Measurements from ENCODE around the gene PDE4D.

PDE4D gene

GRCh38 chr5:59134471-59135163 lies 758.9 kb downstream of the PDE4D start:
- Histone ChIP-seq H3K79me1 (replicated peaks; ENCODE audit: low read length, poor library complexity, severe bottlenecking) (no peaks in the 10 kb centered on the region), H3K18ac (ENCODE audit: low read depth in 1 of 2, low read length in 2 of 2) (no peak overlapping the region), H4K91ac (ENCODE audit: low read length) (no peak overlapping the region), H3K4me3 (ENCODE audit: insufficient read depth in 1 of 2, low read depth in 1 of 2, low read length in 2 of 2) (no peak overlapping the region), H2AK5ac (ENCODE audit: low read length, severe bottlenecking) (no peak overlapping the region), H2BK120ac (ENCODE audit: low read depth, low read length) (no peak overlapping the region), H2AFZ (ENCODE audit: low read depth, low read length) (no peak overlapping the region), H2BK12ac (ENCODE audit: low read length in 2 of 2) (no peak overlapping the region), H3K4me2 (ENCODE audit: low read length, poor library complexity, severe bottlenecking) (no peak overlapping the region), H2BK15ac (ENCODE audit: low read depth, poor library complexity, severe bottlenecking) (no peak overlapping the region), H3K9ac (ENCODE audit: low read length) (peak overlapping the region; percentile 20), H3K4me1 (ENCODE audit: control insufficient read depth, insufficient read depth, low read depth, low read length) (peaks cover 2% of the 10 kb centered on the region), H3K4ac (ENCODE audit: low read depth in 1 of 2, low read length in 2 of 2) (no peak overlapping the region), H3K23ac (ENCODE audit: low read length in 2 of 2) (no peak overlapping the region), H3K9me3 (ENCODE audit: control insufficient read depth, low read length) (no peaks in the 10 kb centered on the region), H3K27me3 (ENCODE audit: control insufficient read depth in 1 of 2, insufficient read depth in 1 of 2, low read length in 2 of 2) (peaks cover 0 to 3% of the 10 kb centered on the region in 2 experiments), H3K36me3 (ENCODE audit: control insufficient read depth in 1 of 2, insufficient read depth in 2 of 2, low read depth in 1 of 2, low read length in 2 of 2) (no peaks in the 10 kb centered on the region), H3K14ac (ENCODE audit: low read length in 2 of 2) (peak overlapping the region in 1 of 2 experiments; percentile 32), H3K27ac (ENCODE audit: low read length, poor library complexity, severe bottlenecking) (no peak overlapping the region), H4K8ac (ENCODE audit: low read length) (no peak overlapping the region), H2BK5ac (ENCODE audit: low read depth, low read length, poor library complexity, severe bottlenecking) (no peak overlapping the region)
- DNase-seq = no peak
- WGBS = 96% methylated on average over 4 of the region's 5 CpGs

GRCh38 chr5:59133764-59134261 lies 759.7 kb downstream of the PDE4D start:
- no peak overlapping the region for H2AK5ac ChIP-seq (ENCODE audit: low read length, severe bottlenecking)
- no peak overlapping the region for H2BK15ac ChIP-seq (ENCODE audit: low read depth, poor library complexity, severe bottlenecking)
- no peak overlapping the region for H3K23ac ChIP-seq (ENCODE audit: low read length in 2 of 2)
- WGBS = 44% methylated on average over 1 of the region's 2 CpGs
- no peak overlapping the region for H2BK120ac ChIP-seq (ENCODE audit: low read depth, low read length)
- H3K27me3 ChIP-seq (ENCODE audit: control insufficient read depth in 1 of 2, insufficient read depth in 1 of 2, low read length in 2 of 2) = peaks cover 0 to 3% of the 10 kb centered on the region in 2 experiments
- H3K36me3 ChIP-seq (ENCODE audit: control insufficient read depth in 1 of 2, insufficient read depth in 2 of 2, low read depth in 1 of 2, low read length in 2 of 2) = no peaks in the 10 kb centered on the region
- peak; percentile 90 for DNase-seq
- peaks cover 2% of the 10 kb centered on the region for H3K4me1 ChIP-seq (ENCODE audit: control insufficient read depth, insufficient read depth, low read depth, low read length)
- peak overlapping the region in 1 of 2 experiments; percentile 34 for H3K18ac ChIP-seq (ENCODE audit: low read depth in 1 of 2, low read length in 2 of 2)
- H3K14ac ChIP-seq (ENCODE audit: low read length in 2 of 2) = no peak overlapping the region
- H3K4ac ChIP-seq (ENCODE audit: low read depth in 1 of 2, low read length in 2 of 2) = no peak overlapping the region
- H4K91ac ChIP-seq (ENCODE audit: low read length) = no peak overlapping the region
- H3K27ac ChIP-seq (ENCODE audit: low read length, poor library complexity, severe bottlenecking) = no peak overlapping the region
- no peak overlapping the region for H2AFZ ChIP-seq (ENCODE audit: low read depth, low read length)
- H3K9ac ChIP-seq (ENCODE audit: low read length) = peak overlapping the region; percentile 20
- peak overlapping the region in 1 of 2 experiments; percentile 10 for H2BK12ac ChIP-seq (ENCODE audit: low read length in 2 of 2)
- no peak overlapping the region for H4K8ac ChIP-seq (ENCODE audit: low read length)
- no peak overlapping the region for H3K4me3 ChIP-seq (ENCODE audit: insufficient read depth in 1 of 2, low read depth in 1 of 2, low read length in 2 of 2)
- H3K4me2 ChIP-seq (ENCODE audit: low read length, poor library complexity, severe bottlenecking) = no peak overlapping the region
- H3K79me1 ChIP-seq (replicated peaks; ENCODE audit: low read length, poor library complexity, severe bottlenecking) = no peaks in the 10 kb centered on the region
- no peaks in the 10 kb centered on the region for H3K9me3 ChIP-seq (ENCODE audit: control insufficient read depth, low read length)
- H2BK5ac ChIP-seq (ENCODE audit: low read depth, low read length, poor library complexity, severe bottlenecking) = no peak overlapping the region

GRCh38 chr5:59132131-59132530 lies 761.4 kb downstream of the PDE4D start:
- no peak overlapping the region for H2AK5ac ChIP-seq (ENCODE audit: low read length, severe bottlenecking)
- no peak overlapping the region for H2BK5ac ChIP-seq (ENCODE audit: low read depth, low read length, poor library complexity, severe bottlenecking)
- no peak overlapping the region for H2BK12ac ChIP-seq (ENCODE audit: low read length in 2 of 2)
- H3K36me3 ChIP-seq (ENCODE audit: control insufficient read depth in 1 of 2, insufficient read depth in 2 of 2, low read depth in 1 of 2, low read length in 2 of 2) = no peaks in the 10 kb centered on the region
- H3K4ac ChIP-seq (ENCODE audit: low read depth in 1 of 2, low read length in 2 of 2) = no peak overlapping the region
- H4K8ac ChIP-seq (ENCODE audit: low read length) = no peak overlapping the region
- H3K4me3 ChIP-seq (ENCODE audit: insufficient read depth in 1 of 2, low read depth in 1 of 2, low read length in 2 of 2) = no peak overlapping the region
- H3K23ac ChIP-seq (ENCODE audit: low read length in 2 of 2) = no peak overlapping the region
- no peak overlapping the region for H3K18ac ChIP-seq (ENCODE audit: low read depth in 1 of 2, low read length in 2 of 2)
- H3K4me1 ChIP-seq (ENCODE audit: control insufficient read depth, insufficient read depth, low read depth, low read length) = peaks cover 2% of the 10 kb centered on the region
- no peak overlapping the region for H3K9ac ChIP-seq (ENCODE audit: low read length)
- no peak overlapping the region for H3K27ac ChIP-seq (ENCODE audit: low read length, poor library complexity, severe bottlenecking)
- H4K91ac ChIP-seq (ENCODE audit: low read length) = no peak overlapping the region
- no peak overlapping the region for H2BK15ac ChIP-seq (ENCODE audit: low read depth, poor library complexity, severe bottlenecking)
- H3K9me3 ChIP-seq (ENCODE audit: control insufficient read depth, low read length) = no peaks in the 10 kb centered on the region
- peaks cover 0 to 3% of the 10 kb centered on the region in 2 experiments for H3K27me3 ChIP-seq (ENCODE audit: control insufficient read depth in 1 of 2, insufficient read depth in 1 of 2, low read length in 2 of 2)
- H2BK120ac ChIP-seq (ENCODE audit: low read depth, low read length) = no peak overlapping the region
- DNase-seq = no peak
- no peak overlapping the region for H2AFZ ChIP-seq (ENCODE audit: low read depth, low read length)
- no peak overlapping the region for H3K14ac ChIP-seq (ENCODE audit: low read length in 2 of 2)
- H3K79me1 ChIP-seq (replicated peaks; ENCODE audit: low read length, poor library complexity, severe bottlenecking) = no peaks in the 10 kb centered on the region
- 80% methylated on average over 2 of the region's 5 CpGs for WGBS
- H3K4me2 ChIP-seq (ENCODE audit: low read length, poor library complexity, severe bottlenecking) = no peak overlapping the region

- Histone ChIP-seq H3K27ac (ENCODE audit: low read length, poor library complexity, severe bottlenecking) (no peak overlapping the region), H2BK5ac (ENCODE audit: low read depth, low read length, poor library complexity, severe bottlenecking) (no peak overlapping the region)
Measured at GRCh38 chr5:59130431-59130830, 763.1 kb downstream of the PDE4D start.

More at GRCh38 chr5:59130431-59130830, 763.1 kb downstream of the PDE4D start:
- no peak overlapping the region for H4K91ac ChIP-seq (ENCODE audit: low read length)
- H2BK120ac ChIP-seq (ENCODE audit: low read depth, low read length) = no peak overlapping the region
- no peak overlapping the region for H2BK15ac ChIP-seq (ENCODE audit: low read depth, poor library complexity, severe bottlenecking)
- no peak overlapping the region for H3K4me2 ChIP-seq (ENCODE audit: low read length, poor library complexity, severe bottlenecking)
- H2AK5ac ChIP-seq (ENCODE audit: low read length, severe bottlenecking) = no peak overlapping the region
- H3K36me3 ChIP-seq (ENCODE audit: control insufficient read depth in 1 of 2, insufficient read depth in 2 of 2, low read depth in 1 of 2, low read length in 2 of 2) = no peaks in the 10 kb centered on the region
- no peaks in the 10 kb centered on the region for H3K27me3 ChIP-seq (ENCODE audit: control insufficient read depth in 1 of 2, insufficient read depth in 1 of 2, low read length in 2 of 2)
- H3K9me3 ChIP-seq (ENCODE audit: control insufficient read depth, low read length) = no peaks in the 10 kb centered on the region
- H3K23ac ChIP-seq (ENCODE audit: low read length in 2 of 2) = no peak overlapping the region
- H2AFZ ChIP-seq (ENCODE audit: low read depth, low read length) = no peak overlapping the region
- DNase-seq = peak; percentile 43
- H3K18ac ChIP-seq (ENCODE audit: low read depth in 1 of 2, low read length in 2 of 2) = no peak overlapping the region
- peaks cover 7% of the 10 kb centered on the region for H3K4me1 ChIP-seq (ENCODE audit: control insufficient read depth, insufficient read depth, low read depth, low read length)
- no peak overlapping the region for H3K9ac ChIP-seq (ENCODE audit: low read length)
- H3K4me3 ChIP-seq (ENCODE audit: insufficient read depth in 1 of 2, low read depth in 1 of 2, low read length in 2 of 2) = no peak overlapping the region
- 100% methylated on average over 2 of the region's 2 CpGs for WGBS
- H3K79me1 ChIP-seq (replicated peaks; ENCODE audit: low read length, poor library complexity, severe bottlenecking) = no peaks in the 10 kb centered on the region
- no peak overlapping the region for H3K14ac ChIP-seq (ENCODE audit: low read length in 2 of 2)
- no peak overlapping the region for H4K8ac ChIP-seq (ENCODE audit: low read length)
- H2BK12ac ChIP-seq (ENCODE audit: low read length in 2 of 2) = no peak overlapping the region
- no peak overlapping the region for H3K4ac ChIP-seq (ENCODE audit: low read depth in 1 of 2, low read length in 2 of 2)

Data from mesenchymal stem cell (in vitro differentiated cells and primary cell).